ENCODE measurements around the gene MIEN1. TPM values are rescaled to one million over a fixed set of nuclear protein-coding genes. Genes with fewer than 3 reads are reported as not detected.

Gene MIEN1
- total RNA-seq, 2 experiments from 2014 or later: 35.2 to 36.5 TPM

DNA sequence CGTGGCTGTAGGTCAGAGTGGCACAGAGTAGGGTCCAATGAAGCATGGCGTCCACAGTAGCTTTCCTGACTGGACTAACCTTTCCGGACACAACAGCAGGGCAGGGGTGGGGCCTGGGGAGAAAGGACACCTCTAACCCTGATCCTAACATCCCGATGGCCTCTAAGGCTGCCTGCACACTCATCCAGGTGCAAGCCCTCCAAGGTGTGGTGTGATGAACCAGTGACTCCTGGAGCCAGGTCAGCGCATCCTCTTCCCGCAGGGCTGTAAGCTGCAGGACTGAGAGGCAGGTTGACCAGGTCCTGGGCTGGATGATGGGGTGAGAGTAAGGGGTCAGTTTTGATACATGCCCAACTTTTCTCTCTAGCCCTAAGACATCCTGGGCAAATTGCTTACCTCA is 33.6 kb downstream of the MIEN1 start:
- Mint-ChIP-seq H3K36me3 (ENCODE audit: low read depth) (no peaks in the 10 kb centered on the region), H3K4me3 (no peak overlapping the region), H3K27ac (no peak overlapping the region), H3K9me3 (no peaks in the 10 kb centered on the region), H3K4me1 (ENCODE audit: low read depth) (peaks cover 9% of the 10 kb centered on the region), H3K27me3 (ENCODE audit: low read depth) (peaks cover 25% of the 10 kb centered on the region)
- DNase-seq: no peak
- CTCF ChIA-PET: interaction anchor here (0.8 kb wide), 1 partner anchor 42 kb away, joined by 3 read pairs; no protein-coding TSS in a partner anchor
- intact Hi-C loops (cut with micrococcal nuclease): no loop called here

DNA sequence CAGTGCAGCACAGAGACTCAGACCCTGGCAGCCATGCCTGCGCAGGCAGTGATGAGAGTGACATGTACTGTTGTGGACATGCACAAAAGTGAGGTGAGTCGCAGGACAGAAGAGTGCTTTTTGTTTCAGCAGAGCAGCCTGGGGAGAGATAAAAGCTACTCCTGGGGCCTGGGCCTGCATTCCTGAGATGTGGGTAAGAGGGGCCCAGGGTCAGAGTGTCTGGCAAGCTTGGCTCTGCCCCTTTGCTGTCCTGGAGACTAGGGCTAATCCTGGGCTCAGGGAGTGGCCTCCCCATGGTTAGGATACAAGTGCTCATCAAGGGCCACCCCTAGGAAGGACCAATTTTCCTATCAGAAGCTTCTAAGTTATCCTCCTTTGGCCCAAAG is 35.2 kb downstream of the MIEN1 start:
- intact Hi-C loops (cut with micrococcal nuclease): no loop called here
- Mint-ChIP-seq H3K4me1 (ENCODE audit: low read depth) (peaks cover 4% of the 10 kb centered on the region), H3K27me3 (ENCODE audit: low read depth) (peaks cover 11% of the 10 kb centered on the region), H3K9me3 (no peaks in the 10 kb centered on the region), H3K27ac (no peak overlapping the region), H3K4me3 (no peak overlapping the region), H3K36me3 (ENCODE audit: low read depth) (no peaks in the 10 kb centered on the region)
- CTCF ChIA-PET: no interaction called here
- DNase-seq: no peak

DNA sequence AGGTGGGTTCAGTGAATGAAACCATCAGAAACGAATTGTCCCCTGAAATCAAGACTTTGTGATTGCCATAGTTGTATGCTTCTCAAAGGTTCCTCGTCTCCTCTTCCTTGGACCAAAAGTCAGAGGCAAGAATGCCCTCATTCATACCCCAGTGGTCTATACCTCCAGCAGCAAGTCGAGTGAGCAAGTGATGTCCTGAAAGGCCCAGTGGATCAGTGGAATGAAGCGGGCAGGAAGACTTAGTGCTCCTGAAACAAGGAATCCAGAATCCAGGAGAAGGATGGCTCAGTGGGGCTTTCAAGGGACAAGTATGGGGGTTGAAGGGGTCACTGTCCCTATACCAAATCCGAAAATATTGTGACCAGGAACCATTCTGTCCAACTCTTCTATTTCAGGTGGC is 35.7 kb downstream of the MIEN1 start:
- peaks cover 9% of the 10 kb centered on the region for H3K27me3 Mint-ChIP-seq (ENCODE audit: low read depth)
- no peak for DNase-seq
- H3K9me3 Mint-ChIP-seq: no peaks in the 10 kb centered on the region
- no peaks in the 10 kb centered on the region for H3K36me3 Mint-ChIP-seq (ENCODE audit: low read depth)
- H3K27ac Mint-ChIP-seq: no peak overlapping the region
- H3K4me1 Mint-ChIP-seq (ENCODE audit: low read depth): peaks cover 1% of the 10 kb centered on the region
- CTCF ChIA-PET: no interaction called here
- intact Hi-C loops (cut with micrococcal nuclease): no loop called here
- H3K4me3 Mint-ChIP-seq: no peak overlapping the region

DNA sequence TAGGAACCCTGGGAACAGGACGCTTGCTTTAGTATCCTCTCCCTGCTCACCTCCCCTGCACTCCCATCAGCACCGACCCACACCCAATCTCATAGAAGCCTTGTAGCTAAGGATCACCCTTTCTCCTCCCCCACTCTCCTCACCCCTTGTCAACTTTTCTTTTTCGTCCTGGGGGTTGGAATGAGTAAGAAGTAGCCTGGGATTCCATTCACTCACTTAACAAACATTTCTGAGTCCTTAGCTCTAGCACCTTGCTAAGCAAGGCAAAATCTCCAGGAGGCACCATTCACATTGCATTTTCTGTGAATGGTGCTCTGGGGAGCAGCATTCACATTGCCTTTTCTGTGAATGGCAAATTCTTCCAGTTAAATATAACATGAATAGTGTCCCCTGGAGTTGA is 41.4 kb downstream of the MIEN1 start:
- no peak for DNase-seq
- H3K4me1 Mint-ChIP-seq (ENCODE audit: low read depth): peaks cover 15% of the 10 kb centered on the region
- CTCF ChIA-PET: interaction anchor here (1.0 to 3.2 kb wide), 4 partner anchors 9 to 154 kb away, joined by 3 to 16 read pairs (median 6); partner anchors contain the start of gene MIEN1
- no peaks in the 10 kb centered on the region for H3K9me3 Mint-ChIP-seq
- peak overlapping the region; percentile 94 for H3K27ac Mint-ChIP-seq
- intact Hi-C loops (cut with micrococcal nuclease): loop anchor here (1.0 to 5.0 kb wide), 4 partner anchors 42 to 228 kb away; partner anchors contain the start of genes CDK12, IKZF3, MIEN1 and STARD3
- H3K4me3 Mint-ChIP-seq: peak overlapping the region; percentile 98
- H3K27me3 Mint-ChIP-seq (ENCODE audit: low read depth): no peaks in the 10 kb centered on the region
- peaks cover 4% of the 10 kb centered on the region for H3K36me3 Mint-ChIP-seq (ENCODE audit: low read depth)

GRCh38 chr17:39688475-39688835 is 41.9 kb downstream of the MIEN1 start:
- Mint-ChIP-seq H3K36me3 (ENCODE audit: low read depth) (peaks cover 4% of the 10 kb centered on the region), H3K9me3 (no peaks in the 10 kb centered on the region), H3K27ac (peak overlapping the region; percentile 94), H3K4me3 (peak overlapping the region; percentile 98), H3K27me3 (ENCODE audit: low read depth) (no peaks in the 10 kb centered on the region), H3K4me1 (ENCODE audit: low read depth) (peaks cover 15% of the 10 kb centered on the region)
- intact Hi-C loops (cut with micrococcal nuclease): loop anchor here (1.0 to 5.0 kb wide), 4 partner anchors 42 to 227 kb away; partner anchors contain the start of genes CDK12, IKZF3, MIEN1 and STARD3
- no peak for DNase-seq
- CTCF ChIA-PET: interaction anchor here (0.6 to 3.2 kb wide), 8 partner anchors 9 to 450 kb away, joined by 3 to 16 read pairs (median 4); partner anchors contain the start of gene PNMT

GRCh38 chr17:39687546-39688474 is 42.5 kb downstream of the MIEN1 start, which contains the start of gene PGAP3:
PGAP3 (minus strand) TSS chr17:39688057; CDS start chr17:39688014, 43 bp downstream.
- Mint-ChIP-seq H3K4me3 (peak within 1 kb of the TSS; percentile 98), H3K9me3 (no peaks in the 10 kb centered on the region), H3K27me3 (ENCODE audit: low read depth) (no peaks in the 10 kb centered on the region), H3K4me1 (ENCODE audit: low read depth) (peaks cover 15% of the 10 kb centered on the region), H3K27ac (peak within 1 kb of the TSS; percentile 94), H3K36me3 (ENCODE audit: low read depth) (peaks cover 8% of the 10 kb centered on the region)
- DNase-seq: peak; percentile 89
- intact Hi-C loops (cut with micrococcal nuclease): loop anchor here (1.0 to 5.0 kb wide), 5 partner anchors 43 to 227 kb away; partner anchors contain the start of genes CDK12, IKZF3, MIEN1 and STARD3
- CTCF ChIA-PET: interaction anchor here (0.6 to 3.2 kb wide), 10 partner anchors 8 to 449 kb away, joined by 3 to 16 read pairs (median 4); partner anchors contain the start of gene PNMT

- no peaks in the 10 kb centered on the region for H3K9me3 Mint-ChIP-seq
- peaks cover 10% of the 10 kb centered on the region for H3K36me3 Mint-ChIP-seq (ENCODE audit: low read depth)
- peak overlapping the region; percentile 94 for H3K27ac Mint-ChIP-seq
- no peak for DNase-seq
- peaks cover 15% of the 10 kb centered on the region for H3K4me1 Mint-ChIP-seq (ENCODE audit: low read depth)
- CTCF ChIA-PET: interaction anchor here (0.7 to 3.2 kb wide), 5 partner anchors 18 to 213 kb away, joined by 3 to 16 read pairs (median 4); partner anchors contain the start of gene PNMT
- H3K27me3 Mint-ChIP-seq (ENCODE audit: low read depth): no peaks in the 10 kb centered on the region
- H3K4me3 Mint-ChIP-seq: peak overlapping the region; percentile 98
- intact Hi-C loops (cut with micrococcal nuclease): loop anchor here (2.0 to 5.0 kb wide), 3 partner anchors 50 to 175 kb away; partner anchors contain the start of genes IKZF3 and STARD3
These were observed 43.2 kb downstream of the MIEN1 start for GRCh38 chr17:39687101-39687545.

DNA sequence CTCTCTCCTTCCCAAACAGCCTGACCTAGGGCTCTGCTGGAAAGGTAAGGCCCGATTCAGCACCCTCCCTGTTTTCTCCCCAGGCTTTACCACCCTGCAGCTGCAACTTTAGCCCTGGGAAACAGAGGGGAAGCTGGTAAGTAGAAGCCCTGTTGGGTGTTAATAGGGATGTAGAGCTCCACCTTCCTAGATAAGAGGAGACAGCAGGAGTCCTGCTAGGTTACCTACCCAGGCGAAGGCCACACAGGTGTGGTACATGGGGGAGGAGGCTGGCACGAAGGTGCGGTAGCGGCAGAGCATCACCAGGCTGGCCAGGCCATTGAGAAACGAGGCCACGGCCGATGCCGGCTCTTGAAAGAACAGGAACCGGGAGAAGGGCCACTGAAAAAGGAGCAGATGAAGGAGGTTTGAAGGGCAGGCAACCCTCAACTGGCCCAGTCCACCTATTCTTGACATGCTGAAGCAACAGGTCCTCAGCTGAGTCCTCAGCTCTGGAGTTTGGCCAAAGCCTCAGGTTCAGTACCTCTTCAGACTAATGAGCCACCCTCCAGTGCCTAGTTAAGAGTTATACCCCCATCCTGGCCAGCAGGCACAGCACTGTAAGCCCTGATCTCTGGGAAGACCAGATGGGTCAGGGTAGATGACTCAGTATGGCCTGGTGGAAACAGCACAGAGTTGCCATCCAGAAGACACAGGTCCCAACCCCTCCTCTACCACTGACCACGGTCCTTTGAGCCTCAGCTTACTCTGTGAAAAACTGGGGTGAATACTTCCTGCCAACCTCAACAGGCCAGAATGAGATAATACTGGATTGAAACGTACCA is 45.8 kb downstream of the MIEN1 start:
- CTCF ChIA-PET: interaction anchor here (1.1 kb wide), 1 partner anchor 31 kb away, joined by 3 read pairs; no protein-coding TSS in a partner anchor
- peaks cover 10% of the 10 kb centered on the region for H3K36me3 Mint-ChIP-seq (ENCODE audit: low read depth)
- H3K9me3 Mint-ChIP-seq: no peaks in the 10 kb centered on the region
- peaks cover 32% of the 10 kb centered on the region for H3K4me1 Mint-ChIP-seq (ENCODE audit: low read depth)
- no peak for DNase-seq
- intact Hi-C loops (cut with micrococcal nuclease): loop anchor here (5.0 kb wide), 2 partner anchors 47 to 178 kb away; partner anchors contain the start of genes IKZF3 and STARD3
- no peaks in the 10 kb centered on the region for H3K27me3 Mint-ChIP-seq (ENCODE audit: low read depth)
- H3K4me3 Mint-ChIP-seq: no peak overlapping the region
- H3K27ac Mint-ChIP-seq: no peak overlapping the region

DNA sequence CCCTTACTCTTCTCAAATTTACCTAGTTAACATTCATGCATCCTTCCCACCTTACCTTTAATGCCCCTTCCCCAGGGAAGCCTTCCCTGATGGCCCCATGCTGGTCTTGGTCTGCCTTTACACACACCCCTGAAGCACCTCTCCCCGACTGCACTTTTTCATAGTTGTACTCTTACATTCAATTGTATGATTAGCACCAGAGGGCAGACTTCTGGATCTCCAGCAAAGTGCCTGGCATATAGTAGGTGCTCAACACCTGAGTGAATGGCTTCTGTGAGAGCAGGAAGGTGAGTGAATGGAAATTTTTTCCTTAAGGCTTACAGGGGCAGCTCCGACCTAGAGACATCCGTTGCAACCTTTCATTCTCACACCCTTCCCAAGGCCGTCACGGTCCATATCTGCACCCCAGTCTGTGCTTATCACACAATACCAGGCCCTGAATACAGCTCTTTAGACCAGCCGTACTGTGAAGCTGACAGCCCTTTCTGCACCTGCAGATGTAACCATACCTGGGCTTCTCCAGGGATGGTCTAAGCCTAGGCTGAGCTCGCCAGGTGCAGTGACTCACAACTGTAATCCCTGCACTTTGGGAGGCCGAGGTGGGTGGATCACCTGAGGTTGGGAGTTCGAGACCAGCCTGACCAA is 46.9 kb downstream of the MIEN1 start:
- Mint-ChIP-seq H3K9me3 (no peaks in the 10 kb centered on the region), H3K27ac (no peak overlapping the region), H3K4me1 (ENCODE audit: low read depth) (peaks cover 35% of the 10 kb centered on the region), H3K36me3 (ENCODE audit: low read depth) (peaks cover 13% of the 10 kb centered on the region), H3K27me3 (ENCODE audit: low read depth) (no peaks in the 10 kb centered on the region), H3K4me3 (no peak overlapping the region)
- CTCF ChIA-PET: interaction anchor here (1.3 kb wide), 1 partner anchor 29 kb away, joined by 3 read pairs; no protein-coding TSS in a partner anchor
- intact Hi-C loops (cut with micrococcal nuclease): no loop called here
- DNase-seq: no peak

GRCh38 chr17:39679521-39680192 is 50.7 kb downstream of the MIEN1 start:
- no peaks in the 10 kb centered on the region for H3K9me3 Mint-ChIP-seq
- intact Hi-C loops (cut with micrococcal nuclease): loop anchor here (2.0 kb wide), 1 partner anchor 57 kb away; no protein-coding TSS in a partner anchor
- DNase-seq: peak; percentile 58
- H3K4me3 Mint-ChIP-seq: no peak overlapping the region
- no peaks in the 10 kb centered on the region for H3K27me3 Mint-ChIP-seq (ENCODE audit: low read depth)
- H3K4me1 Mint-ChIP-seq (ENCODE audit: low read depth): peaks cover 52% of the 10 kb centered on the region
- H3K27ac Mint-ChIP-seq: peak overlapping the region; percentile 83
- CTCF ChIA-PET: interaction anchor here (0.5 to 1.7 kb wide), 11 partner anchors 9 to 444 kb away, joined by 3 to 8 read pairs (median 4); partner anchors contain the start of genes MIEN1, PGAP3 and PNMT
- H3K36me3 Mint-ChIP-seq (ENCODE audit: low read depth): peaks cover 9% of the 10 kb centered on the region

All from activated naive CD4-positive, alpha-beta T cell treated with anti-CD3 and anti-CD28 coated beads for 36 hours (primary cell).